ENCODE results near the gene ZSCAN2.

Gene ZSCAN2

DNA sequence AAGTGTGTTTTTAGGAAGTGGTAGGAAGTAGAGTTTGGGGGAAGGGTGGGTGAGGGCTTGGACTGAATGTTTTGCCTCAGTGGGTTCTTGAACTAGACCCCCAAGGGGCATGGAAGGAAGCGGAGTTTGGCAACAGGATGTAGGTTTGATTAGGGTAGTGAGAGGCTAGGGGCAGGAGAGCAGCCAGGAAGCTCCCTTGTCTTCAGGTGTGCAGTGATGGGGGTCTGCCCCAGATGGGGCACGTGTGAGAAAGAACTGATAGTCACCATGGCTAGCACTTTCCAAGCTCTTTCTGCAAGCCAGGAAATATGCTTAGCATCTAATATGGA is 4.7 kb downstream of the ZSCAN2 start:
- Histone ChIP-seq H3K9me3 (replicated peaks; ENCODE audit: insufficient read depth, low read length) (no peaks in the 10 kb centered on the region), H3K9ac (ENCODE audit: low read length) (no peak overlapping the region), H3K4me1 (ENCODE audit: low read length) (0 out of 2 replicates have a peak, but pooled peaks cover 3% of the 10 kb centered on the region), H3F3A (ENCODE audit: insufficient read depth, low read length) (no peaks in the 10 kb centered on the region), H3K9me2 (replicated peaks; ENCODE audit: insufficient read depth, low read length) (no peaks in the 10 kb centered on the region), H3K4me3 (ENCODE audit: low read length) (no peak overlapping the region), H3K27me3 (replicated peaks; ENCODE audit: insufficient read depth, low read length) (no peaks in the 10 kb centered on the region), H4K20me1 (ENCODE audit: insufficient read depth, low read length) (no peaks in the 10 kb centered on the region), H3K4me2 (ENCODE audit: low read depth, low read length) (no peak overlapping the region), H3K27ac (ENCODE audit: low read length) (no peak overlapping the region), H2AFZ (ENCODE audit: low read length) (no peak overlapping the region), H3K36me3 (replicated peaks; ENCODE audit: insufficient read depth, low read length) (no peaks in the 10 kb centered on the region), H3K79me2 (ENCODE audit: low read length) (no peaks in the 10 kb centered on the region)
- no peak for TF ChIP-seq EZH2 (optimal IDR thresholded peaks at IDR 0.05; ENCODE audit: low read depth, low read length)
- TF ChIP-seq, protein P1, sequence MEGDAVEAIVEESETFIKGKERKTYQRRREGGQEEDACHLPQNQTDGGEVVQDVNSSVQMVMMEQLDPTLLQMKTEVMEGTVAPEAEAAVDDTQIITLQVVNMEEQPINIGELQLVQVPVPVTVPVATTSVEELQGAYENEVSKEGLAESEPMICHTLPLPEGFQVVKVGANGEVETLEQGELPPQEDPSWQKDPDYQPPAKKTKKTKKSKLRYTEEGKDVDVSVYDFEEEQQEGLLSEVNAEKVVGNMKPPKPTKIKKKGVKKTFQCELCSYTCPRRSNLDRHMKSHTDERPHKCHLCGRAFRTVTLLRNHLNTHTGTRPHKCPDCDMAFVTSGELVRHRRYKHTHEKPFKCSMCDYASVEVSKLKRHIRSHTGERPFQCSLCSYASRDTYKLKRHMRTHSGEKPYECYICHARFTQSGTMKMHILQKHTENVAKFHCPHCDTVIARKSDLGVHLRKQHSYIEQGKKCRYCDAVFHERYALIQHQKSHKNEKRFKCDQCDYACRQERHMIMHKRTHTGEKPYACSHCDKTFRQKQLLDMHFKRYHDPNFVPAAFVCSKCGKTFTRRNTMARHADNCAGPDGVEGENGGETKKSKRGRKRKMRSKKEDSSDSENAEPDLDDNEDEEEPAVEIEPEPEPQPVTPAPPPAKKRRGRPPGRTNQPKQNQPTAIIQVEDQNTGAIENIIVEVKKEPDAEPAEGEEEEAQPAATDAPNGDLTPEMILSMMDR (IDR thresholded peaks at IDR 0.05; ENCODE audit: low read length) = no peak
- no peak for TF ChIP-seq EZH2phosphoT487 (IDR thresholded peaks at IDR 0.05; ENCODE audit: low read length)
- no peak for DNase-seq

DNA sequence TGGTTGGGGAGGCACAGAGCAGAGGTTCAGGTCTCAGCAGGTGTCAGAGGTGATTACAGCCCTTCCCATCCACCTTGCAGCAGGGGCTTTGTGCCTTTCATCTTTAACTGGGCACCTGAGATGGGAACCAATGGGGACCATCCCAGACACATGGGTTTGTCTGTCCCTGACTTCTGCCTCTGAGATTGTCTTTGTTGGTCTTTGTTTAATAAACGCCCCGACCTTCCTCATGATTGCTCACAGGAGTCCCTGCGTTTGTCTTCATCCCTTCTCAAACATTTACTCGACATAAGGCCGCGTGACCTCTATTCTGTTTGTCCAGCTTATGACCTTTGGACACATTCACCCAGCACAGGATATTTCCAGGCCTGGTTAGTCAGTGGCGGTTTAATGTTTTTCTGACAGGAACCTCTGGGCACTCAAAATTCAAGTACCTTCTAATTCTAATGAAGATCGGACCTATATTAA is 5.9 kb downstream of the ZSCAN2 start:
- H3K9me2 ChIP-seq (replicated peaks; ENCODE audit: insufficient read depth, low read length) = no peaks in the 10 kb centered on the region
- no peaks in the 10 kb centered on the region for H4K20me1 ChIP-seq (ENCODE audit: insufficient read depth, low read length)
- H3K27ac ChIP-seq (ENCODE audit: low read length) = no peak overlapping the region
- no peaks in the 10 kb centered on the region for H3K79me2 ChIP-seq (ENCODE audit: low read length)
- no peaks in the 10 kb centered on the region for H3K27me3 ChIP-seq (replicated peaks; ENCODE audit: insufficient read depth, low read length)
- no peak overlapping the region for H2AFZ ChIP-seq (ENCODE audit: low read length)
- no peaks in the 10 kb centered on the region for H3K9me3 ChIP-seq (replicated peaks; ENCODE audit: insufficient read depth, low read length)
- no peak overlapping the region for H3K4me2 ChIP-seq (ENCODE audit: low read depth, low read length)
- H3K4me3 ChIP-seq (ENCODE audit: low read length) = no peak overlapping the region
- no peaks in the 10 kb centered on the region for H3K4me1 ChIP-seq (ENCODE audit: low read length)
- TF ChIP-seq, protein P1 (IDR thresholded peaks at IDR 0.05; ENCODE audit: low read length) = no peak
- TF ChIP-seq EZH2phosphoT487 (IDR thresholded peaks at IDR 0.05; ENCODE audit: low read length) = no peak
- TF ChIP-seq EZH2 (optimal IDR thresholded peaks at IDR 0.05; ENCODE audit: low read depth, low read length) = no peak
- no peaks in the 10 kb centered on the region for H3F3A ChIP-seq (ENCODE audit: insufficient read depth, low read length)
- H3K9ac ChIP-seq (ENCODE audit: low read length) = no peak overlapping the region
- no peaks in the 10 kb centered on the region for H3K36me3 ChIP-seq (replicated peaks; ENCODE audit: insufficient read depth, low read length)
- DNase-seq = no peak

DNA sequence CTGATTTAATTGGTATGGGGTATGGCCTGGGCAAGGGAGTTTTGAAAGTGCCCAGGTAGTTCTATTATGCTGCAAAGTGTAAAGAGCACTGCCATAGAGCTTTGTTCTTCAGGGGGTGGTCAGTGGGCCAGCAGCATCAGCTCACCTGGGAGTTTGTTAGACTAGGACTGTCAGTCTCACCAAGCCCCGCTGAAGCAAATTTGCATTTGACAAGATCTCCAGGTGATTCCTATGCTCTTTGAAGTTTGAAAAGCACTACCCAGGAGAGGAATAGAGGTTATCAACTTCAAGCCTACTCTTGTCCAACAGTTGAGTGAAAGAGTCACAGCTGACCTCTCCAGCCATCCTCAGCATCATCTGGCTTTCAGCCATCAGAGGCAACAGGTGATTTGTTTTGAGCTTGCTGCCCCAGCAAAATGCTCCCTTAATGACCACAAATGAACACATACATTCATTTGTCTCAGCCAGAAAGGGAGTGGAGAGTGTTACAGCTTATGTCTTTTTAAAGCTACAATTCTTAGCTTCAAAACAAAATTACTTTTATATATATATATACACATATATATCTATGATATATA is 8.0 kb downstream of the ZSCAN2 start:
- Histone ChIP-seq H3K4me3 (ENCODE audit: low read length) (no peak overlapping the region), H3K79me2 (ENCODE audit: low read length) (no peaks in the 10 kb centered on the region), H3K4me2 (ENCODE audit: low read depth, low read length) (no peak overlapping the region), H3K4me1 (ENCODE audit: low read length) (no peaks in the 10 kb centered on the region), H2AFZ (ENCODE audit: low read length) (no peak overlapping the region), H3K9ac (ENCODE audit: low read length) (no peak overlapping the region), H3K27ac (ENCODE audit: low read length) (no peak overlapping the region), H3K9me2 (replicated peaks; ENCODE audit: insufficient read depth, low read length) (no peaks in the 10 kb centered on the region), H3K27me3 (replicated peaks; ENCODE audit: insufficient read depth, low read length) (no peaks in the 10 kb centered on the region), H3K9me3 (replicated peaks; ENCODE audit: insufficient read depth, low read length) (no peaks in the 10 kb centered on the region), H3F3A (ENCODE audit: insufficient read depth, low read length) (no peaks in the 10 kb centered on the region), H4K20me1 (ENCODE audit: insufficient read depth, low read length) (no peaks in the 10 kb centered on the region), H3K36me3 (replicated peaks; ENCODE audit: insufficient read depth, low read length) (no peaks in the 10 kb centered on the region)
- TF ChIP-seq EZH2 (optimal IDR thresholded peaks at IDR 0.05; ENCODE audit: low read depth, low read length) (no peak), EZH2phosphoT487 (IDR thresholded peaks at IDR 0.05; ENCODE audit: low read length) (no peak)
- TF ChIP-seq, protein P1 (IDR thresholded peaks at IDR 0.05; ENCODE audit: low read length) = no peak
- no peak for DNase-seq

All from MM.1S (cell line).